Thoracic aorta (tissue), 2 donors: ENCODE data around the gene ITGB7. TPM values are rescaled to one million over a fixed set of nuclear protein-coding genes. Genes with fewer than 3 reads are reported as not detected.

Experiments
- ATAC-seq: fragments of 150-250 bp; one replicate; pipeline ENCODE4 v1.8.0; 2017; ENCODE audit warnings: low read depth; ENCODE audit not compliant: insufficient number of reproducible peaks, low FRiP score
- DNase-seq: peaks from one replicate; pipeline ENCODE4 v3.0.0-alpha.2; 2020; ENCODE audit warnings: low spot score
- H3K27ac ChIP-seq, 2 donors: fragments of 200-600 bp; sonication (generic); 1 replicate in 1 of 2; 2 replicates in 1 of 2; pipeline ENCODE4 v1.5.1; 2016; ENCODE audit warnings: mild to moderate bottlenecking in 2 of 2, moderate library complexity in 2 of 2
- H3K27me3 ChIP-seq: fragments of 200-600 bp; sonication (generic); replicated peaks from 2 replicates; pipeline ENCODE4 v1.6.0; 2016; ENCODE audit warnings: mild to moderate bottlenecking; ENCODE audit not compliant: insufficient read depth
- H3K36me3 ChIP-seq: fragments of 200-600 bp; sonication (generic); one replicate; pipeline ENCODE4 v1.5.1; 2016
- H3K4me1 ChIP-seq, 2 donors: fragments of 200-600 bp; sonication (generic); 1 replicate in 1 of 2; 2 replicates in 1 of 2; pipeline versions ENCODE4 v1.5.1 to v1.6.0; 2016; ENCODE audit warnings: low read depth in 2 of 2, mild to moderate bottlenecking in 1 of 2; ENCODE audit not compliant: control insufficient read depth in 1 of 2
- H3K4me3 ChIP-seq: fragments of 200-600 bp; sonication (generic); 2 replicates; pipeline ENCODE4 v1.5.1; 2016; ENCODE audit warnings: mild to moderate bottlenecking
- H3K9me3 ChIP-seq: fragments of 200-600 bp; sonication (generic); 2 replicates; pipeline ENCODE4 v1.5.1; 2016
- total RNA-seq, 2 donors: library from RNA; depleted of rRNA; stranded (reverse); fragments of >200 nt; gene quantifications; one replicate each; pipeline versions ENCODE4 v1.1.0 to v1.2.3, GENCODE V29; 2016
- TF ChIP-seq, protein P1 (sequence below): fragments of 200-600 bp; sonication (generic); IDR thresholded peaks from one replicate; pipeline ENCODE4 v1.5.1; 2019; ENCODE audit warnings: antibody characterized with exemption

ITGB7 gene
- total RNA-seq, 2 donors from 2014 or later = 2.1 to 8.3 TPM

DNA sequence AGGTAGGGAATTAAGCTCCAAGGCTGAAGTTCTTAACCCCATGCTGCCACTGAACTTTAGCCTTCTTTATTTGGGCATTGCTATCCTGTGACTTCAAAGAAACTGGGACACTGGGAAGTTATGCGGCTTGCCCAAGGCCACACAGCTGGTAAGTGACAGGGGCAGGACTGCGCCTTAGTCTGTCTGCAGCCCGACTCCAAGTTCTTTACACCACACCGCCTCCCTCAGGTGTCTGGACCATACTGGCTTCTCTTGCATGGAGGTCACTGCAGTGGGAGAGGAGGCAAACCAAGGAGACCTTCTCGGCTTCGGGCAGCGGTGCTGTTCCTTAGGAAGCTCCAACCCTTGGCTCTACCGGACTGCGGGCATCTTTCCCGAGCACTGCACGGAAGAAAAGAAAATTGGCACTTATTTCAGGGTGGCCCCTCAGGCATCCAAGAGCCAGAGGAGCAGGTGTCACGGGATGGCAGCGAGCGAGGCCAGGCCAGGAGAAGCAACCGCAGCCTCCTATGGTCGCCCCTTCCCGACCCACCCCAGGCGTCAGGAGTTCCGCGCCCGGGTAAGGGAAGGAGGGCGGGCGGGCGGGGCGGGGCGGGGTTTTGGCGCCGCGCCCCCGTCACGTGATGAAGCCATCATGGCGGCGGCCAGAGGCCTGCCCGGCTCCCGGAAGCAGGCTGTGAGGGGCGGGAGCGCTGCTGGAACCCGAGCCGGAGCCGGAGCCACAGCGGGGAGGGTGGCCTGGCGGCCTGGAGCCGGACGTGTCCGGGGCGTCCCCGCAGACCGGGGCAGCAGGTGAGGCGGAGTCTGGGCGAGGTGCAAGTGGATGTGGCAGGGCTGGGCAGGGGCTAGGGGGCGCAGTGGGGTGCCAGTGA lies 44.7 kb upstream of the ITGB7 start:
- Histone ChIP-seq H3K27ac (peak overlapping the region; percentile 85 to 92), H3K9me3 (no peaks in the 10 kb centered on the region), H3K27me3 (no peaks in the 10 kb centered on the region), H3K4me1 (peaks cover 11 to 22% of the 10 kb centered on the region in 2 donors), H3K36me3 (peaks cover 11% of the 10 kb centered on the region), H3K4me3 (peak overlapping the region; percentile 96)
- DNase-seq (peak; percentile 46), ATAC-seq (peak; percentile 65)
- TF ChIP-seq, protein P1, sequence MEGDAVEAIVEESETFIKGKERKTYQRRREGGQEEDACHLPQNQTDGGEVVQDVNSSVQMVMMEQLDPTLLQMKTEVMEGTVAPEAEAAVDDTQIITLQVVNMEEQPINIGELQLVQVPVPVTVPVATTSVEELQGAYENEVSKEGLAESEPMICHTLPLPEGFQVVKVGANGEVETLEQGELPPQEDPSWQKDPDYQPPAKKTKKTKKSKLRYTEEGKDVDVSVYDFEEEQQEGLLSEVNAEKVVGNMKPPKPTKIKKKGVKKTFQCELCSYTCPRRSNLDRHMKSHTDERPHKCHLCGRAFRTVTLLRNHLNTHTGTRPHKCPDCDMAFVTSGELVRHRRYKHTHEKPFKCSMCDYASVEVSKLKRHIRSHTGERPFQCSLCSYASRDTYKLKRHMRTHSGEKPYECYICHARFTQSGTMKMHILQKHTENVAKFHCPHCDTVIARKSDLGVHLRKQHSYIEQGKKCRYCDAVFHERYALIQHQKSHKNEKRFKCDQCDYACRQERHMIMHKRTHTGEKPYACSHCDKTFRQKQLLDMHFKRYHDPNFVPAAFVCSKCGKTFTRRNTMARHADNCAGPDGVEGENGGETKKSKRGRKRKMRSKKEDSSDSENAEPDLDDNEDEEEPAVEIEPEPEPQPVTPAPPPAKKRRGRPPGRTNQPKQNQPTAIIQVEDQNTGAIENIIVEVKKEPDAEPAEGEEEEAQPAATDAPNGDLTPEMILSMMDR = no peak

GRCh38 chr12:53245286-53245685 lies 38.2 kb upstream of the ITGB7 start:
- TF ChIP-seq, protein P1 = no peak
- Histone ChIP-seq H3K9me3 (no peaks in the 10 kb centered on the region), H3K27me3 (no peaks in the 10 kb centered on the region), H3K36me3 (no peaks in the 10 kb centered on the region), H3K4me3 (no peak overlapping the region), H3K4me1 (no peaks in the 10 kb centered on the region), H3K27ac (no peak overlapping the region)
- no peak for ATAC-seq
- no peak for DNase-seq

GRCh38 chr12:53244337-53244736 lies 37.3 kb upstream of the ITGB7 start:
- TF ChIP-seq, protein P1 = no peak
- no peak for ATAC-seq
- H3K4me1 ChIP-seq = no peaks in the 10 kb centered on the region

DNA sequence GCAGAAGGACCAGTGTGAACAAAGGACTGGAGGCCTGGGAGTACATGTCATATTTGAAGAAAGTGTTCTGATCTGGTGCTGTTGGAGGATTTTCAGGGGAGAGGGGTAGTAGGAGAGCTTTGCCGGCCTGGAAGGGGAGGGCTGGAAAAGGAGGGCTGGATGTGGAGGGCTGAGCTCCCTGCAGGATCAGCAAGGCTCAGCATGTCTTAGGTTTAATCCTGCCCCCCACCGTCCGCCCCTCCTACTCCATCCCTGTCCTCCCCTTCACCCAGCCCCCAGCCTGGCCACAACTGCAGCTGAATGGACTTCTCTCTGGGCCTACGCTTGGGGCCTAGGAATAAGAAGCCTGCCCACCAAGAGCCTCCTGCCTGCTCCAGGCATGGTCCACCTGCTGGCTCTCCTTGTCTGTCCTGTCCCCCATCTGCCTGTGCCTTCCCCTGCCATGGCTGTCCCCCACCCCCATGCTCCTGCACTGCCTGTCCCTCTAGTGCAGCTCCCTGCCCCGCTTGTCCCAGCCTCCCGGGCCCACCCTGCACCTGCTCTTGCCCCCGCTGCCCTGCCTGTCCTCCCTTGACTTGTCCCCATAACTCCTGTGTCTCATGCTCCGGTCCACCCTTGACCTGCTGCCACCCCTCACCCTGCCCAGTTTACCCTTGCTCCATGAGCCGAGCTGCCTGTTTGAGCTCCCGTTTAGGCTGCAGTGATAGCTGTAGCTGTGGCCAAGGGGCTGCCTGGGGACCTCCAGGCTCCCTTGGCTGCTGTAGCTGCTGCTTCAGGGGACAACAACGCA lies 34.8 kb upstream of the ITGB7 start:
- Histone ChIP-seq H3K4me3 (no peak overlapping the region), H3K4me1 (no peaks in the 10 kb centered on the region), H3K27me3 (no peaks in the 10 kb centered on the region), H3K36me3 (no peaks in the 10 kb centered on the region), H3K9me3 (no peaks in the 10 kb centered on the region), H3K27ac (no peak overlapping the region)
- DNase-seq (no peak), ATAC-seq (no peak)
- TF ChIP-seq, protein P1 = no peak

More at GRCh38 chr12:53244337-53244736, 37.3 kb upstream of the ITGB7 start:
- DNase-seq = no peak
- Histone ChIP-seq H3K9me3 (no peaks in the 10 kb centered on the region), H3K27ac (no peak overlapping the region), H3K27me3 (no peaks in the 10 kb centered on the region), H3K36me3 (no peaks in the 10 kb centered on the region), H3K4me3 (no peak overlapping the region)

- no peak for DNase-seq
- ATAC-seq = no peak
- TF ChIP-seq, protein P1 = no peak
- Histone ChIP-seq H3K4me3 (no peak overlapping the region), H3K4me1 (peaks cover 0 to 2% of the 10 kb centered on the region in 2 donors), H3K27me3 (no peaks in the 10 kb centered on the region), H3K27ac (no peak overlapping the region), H3K36me3 (no peaks in the 10 kb centered on the region), H3K9me3 (no peaks in the 10 kb centered on the region)
These were observed 32.7 kb upstream of the ITGB7 start for GRCh38 chr12:53239643-53240258.
